ENCODE results near the gene STC2.
"Not testable (repeated sequence)": the region's sequence is repeated elsewhere in the genome, so short reads cannot be mapped to it uniquely, and the experiment has no call there.

Gene STC2, protein sequence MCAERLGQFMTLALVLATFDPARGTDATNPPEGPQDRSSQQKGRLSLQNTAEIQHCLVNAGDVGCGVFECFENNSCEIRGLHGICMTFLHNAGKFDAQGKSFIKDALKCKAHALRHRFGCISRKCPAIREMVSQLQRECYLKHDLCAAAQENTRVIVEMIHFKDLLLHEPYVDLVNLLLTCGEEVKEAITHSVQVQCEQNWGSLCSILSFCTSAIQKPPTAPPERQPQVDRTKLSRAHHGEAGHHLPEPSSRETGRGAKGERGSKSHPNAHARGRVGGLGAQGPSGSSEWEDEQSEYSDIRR

DNA sequence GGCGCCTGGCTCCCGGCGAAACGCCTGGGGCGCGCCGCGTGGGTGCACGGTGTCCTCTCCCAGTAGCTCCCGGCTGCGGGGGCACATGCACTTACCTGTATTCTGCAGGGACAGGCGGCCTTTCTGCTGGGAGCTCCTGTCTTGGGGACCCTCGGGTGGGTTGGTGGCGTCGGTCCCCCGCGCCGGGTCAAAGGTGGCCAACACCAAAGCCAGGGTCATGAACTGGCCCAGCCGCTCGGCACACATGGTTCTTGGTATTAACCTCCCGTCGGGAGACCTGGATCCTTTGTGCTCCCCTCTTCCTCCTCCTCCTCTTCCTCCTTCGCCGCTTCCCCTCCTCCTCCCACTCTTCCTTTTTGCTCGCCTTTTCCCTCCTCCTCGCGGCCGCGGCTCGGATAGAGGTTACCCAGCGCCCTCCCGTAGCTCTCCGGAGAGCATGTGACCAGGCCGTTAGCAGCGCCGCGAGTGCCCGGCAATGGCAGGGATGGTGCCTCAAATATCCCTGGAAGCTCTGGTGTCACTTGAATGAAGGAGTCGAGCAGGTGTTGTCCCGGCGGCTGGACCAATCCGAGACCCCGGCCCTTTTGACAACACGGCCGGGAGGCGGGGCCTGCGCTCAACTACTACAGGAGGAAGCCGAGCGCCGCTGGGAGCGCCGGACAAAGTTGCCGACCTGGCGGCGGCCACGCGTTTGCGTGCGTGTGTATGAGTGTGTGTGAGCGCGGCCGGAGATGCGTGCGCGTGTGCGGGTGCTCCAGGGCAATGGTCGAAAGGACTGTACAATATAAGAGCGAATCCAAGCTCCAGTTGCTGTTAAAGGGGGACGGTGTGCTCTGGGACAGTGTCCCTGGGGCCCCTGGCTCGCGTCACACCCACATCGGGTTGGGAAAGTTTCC is at the start of gene STC2:
Gene STC2, minus strand, starts transcription at position 467 of the 896 bp plus-strand sequence. Its CDS starts 221 bp downstream, at position 246.
- DNase-seq (ENCODE audit: low read depth, low spot score), result no peak

DNA sequence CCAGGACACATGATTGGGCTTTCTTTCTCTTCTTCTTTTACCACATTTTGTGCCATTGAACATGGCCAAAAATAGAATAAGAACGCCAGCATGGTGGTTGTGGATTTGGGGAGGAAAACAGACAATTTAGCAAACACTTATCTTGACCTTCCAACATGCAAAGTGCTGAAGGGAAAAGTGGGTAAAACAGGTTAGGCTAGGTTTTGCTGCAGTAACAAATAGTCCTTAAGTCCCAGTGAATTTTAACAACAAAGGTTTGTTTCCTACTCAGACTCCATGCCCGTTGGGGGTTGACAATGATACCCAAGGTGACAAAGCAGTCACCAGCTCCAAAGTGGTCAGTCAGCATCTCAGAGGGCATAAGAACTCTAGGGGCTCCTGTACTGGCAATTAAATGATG is 43.2 kb upstream of the STC2 start:
- no peak for DNase-seq (ENCODE audit: low read depth, low spot score)

GRCh38 chr5:173363406-173363805 is 35.2 kb upstream of the STC2 start:
- DNase-seq (ENCODE audit: low read depth, low spot score), result not testable (repeated sequence)

DNA sequence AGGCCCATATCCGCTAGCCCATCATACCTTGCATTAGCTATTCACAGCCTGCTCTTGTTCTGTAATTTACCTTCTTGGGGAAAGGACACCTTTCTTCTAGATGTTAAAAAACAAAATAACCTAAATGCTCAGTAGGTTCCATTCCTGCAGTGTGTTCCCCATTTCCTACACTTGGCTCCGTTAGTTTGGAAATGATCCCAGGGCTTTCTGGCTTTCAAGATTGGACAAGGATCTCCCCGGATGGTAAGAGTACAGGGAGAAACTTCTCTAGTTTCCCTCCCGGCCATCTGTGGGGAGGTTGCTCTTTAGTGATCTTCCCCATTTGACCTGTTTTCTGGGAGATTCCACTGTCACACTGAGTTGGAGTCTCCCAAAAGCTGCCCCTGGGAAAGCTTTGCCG is 27.3 kb upstream of the STC2 start:
- no peak for DNase-seq (ENCODE audit: low read depth, low spot score)

- DNase-seq (ENCODE audit: low read depth, low spot score), result no peak
Observed at GRCh38 chr5:173354645-173355044, 26.4 kb upstream of the STC2 start.

DNA sequence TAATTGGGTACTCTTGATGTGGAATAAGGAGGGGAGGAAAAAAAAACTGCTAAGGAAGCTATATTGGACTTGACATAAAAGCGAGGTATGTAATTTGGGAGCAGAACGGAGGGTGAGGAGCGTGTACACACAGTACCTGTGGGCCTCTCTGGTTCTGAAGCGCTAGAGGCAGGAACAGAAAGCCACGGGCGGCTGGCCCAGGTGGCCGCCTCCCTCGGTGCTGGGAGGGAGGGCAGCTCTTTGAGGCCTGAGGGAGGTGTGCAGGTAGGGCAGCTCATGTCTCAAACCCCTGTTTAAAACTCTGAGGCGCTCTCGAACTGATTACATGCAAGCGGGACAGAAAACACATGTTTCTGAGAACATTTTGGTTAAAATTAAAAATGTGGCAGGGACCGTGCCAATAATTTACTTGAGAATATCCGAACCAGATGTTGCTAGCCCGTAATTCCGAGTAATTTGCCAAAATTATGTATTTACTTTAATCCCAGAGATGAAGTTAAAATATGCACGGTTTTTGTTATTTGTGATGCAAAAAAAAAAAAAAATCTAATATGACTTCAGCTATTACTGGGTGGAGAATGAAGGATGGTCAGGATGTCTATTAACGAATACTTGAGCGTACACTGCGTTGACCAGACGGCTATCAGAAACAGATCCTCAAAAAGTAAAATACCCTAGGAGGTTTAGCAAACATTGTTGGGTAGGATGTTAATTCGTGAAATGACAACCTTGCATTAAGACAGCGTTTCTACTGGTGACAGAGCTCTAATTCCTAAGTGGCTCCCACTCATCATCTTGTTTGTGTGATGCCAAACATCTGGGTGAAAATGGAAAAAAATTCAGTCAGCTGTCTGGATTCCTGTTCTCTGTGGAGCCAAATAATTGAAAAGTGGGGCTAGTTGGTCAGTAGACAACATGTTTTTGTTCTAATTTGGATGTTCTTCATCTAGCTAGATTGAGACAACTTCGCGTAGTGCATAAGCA is 24.4 kb upstream of the STC2 start:
- no peak for DNase-seq (ENCODE audit: low read depth, low spot score)

DNA sequence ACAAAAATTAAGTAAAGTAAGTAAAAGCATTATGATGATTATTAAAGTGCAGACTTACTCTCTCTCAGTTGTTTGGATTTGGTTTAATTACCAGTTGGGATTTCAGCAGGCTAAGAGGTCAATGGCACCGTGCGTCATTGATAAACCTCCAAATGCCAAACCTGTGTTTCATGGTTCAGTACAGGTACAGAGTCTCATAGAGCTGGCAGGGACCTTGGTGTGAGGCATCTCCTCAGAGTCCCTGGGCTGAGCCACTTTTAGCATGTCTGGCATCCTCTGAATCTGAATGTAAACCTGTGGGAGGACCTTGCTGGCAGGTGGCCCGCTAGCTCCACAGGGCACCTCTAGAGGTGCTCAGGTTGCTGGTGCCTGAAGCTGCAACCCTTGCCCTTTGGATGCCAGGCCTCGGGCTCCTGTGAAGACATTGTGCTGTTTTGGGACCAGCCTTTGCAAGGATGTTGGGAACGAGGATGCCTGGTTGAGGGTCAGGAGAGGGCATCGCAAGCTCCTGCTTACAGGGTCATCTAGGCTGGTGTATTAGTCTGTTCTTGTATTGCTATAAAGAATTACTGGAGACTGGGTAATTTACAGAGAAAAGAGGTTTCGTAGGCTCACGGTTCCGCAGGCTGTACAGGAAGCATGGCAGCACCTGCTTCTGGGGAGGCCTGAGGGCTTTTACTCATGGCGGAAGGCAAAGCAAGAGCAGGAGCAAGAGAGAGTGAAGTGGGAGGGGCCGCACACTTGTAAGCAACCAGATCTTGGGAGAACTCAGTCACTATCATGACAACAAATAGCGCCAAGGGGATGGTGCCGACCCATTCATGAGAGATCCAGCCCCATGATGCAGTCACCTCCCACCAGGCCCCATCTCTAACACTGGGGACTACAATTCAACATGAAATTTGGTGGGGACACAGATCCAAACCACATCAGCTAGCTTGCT is 14.9 kb upstream of the STC2 start:
- no peak for DNase-seq (ENCODE audit: low read depth, low spot score)

DNA sequence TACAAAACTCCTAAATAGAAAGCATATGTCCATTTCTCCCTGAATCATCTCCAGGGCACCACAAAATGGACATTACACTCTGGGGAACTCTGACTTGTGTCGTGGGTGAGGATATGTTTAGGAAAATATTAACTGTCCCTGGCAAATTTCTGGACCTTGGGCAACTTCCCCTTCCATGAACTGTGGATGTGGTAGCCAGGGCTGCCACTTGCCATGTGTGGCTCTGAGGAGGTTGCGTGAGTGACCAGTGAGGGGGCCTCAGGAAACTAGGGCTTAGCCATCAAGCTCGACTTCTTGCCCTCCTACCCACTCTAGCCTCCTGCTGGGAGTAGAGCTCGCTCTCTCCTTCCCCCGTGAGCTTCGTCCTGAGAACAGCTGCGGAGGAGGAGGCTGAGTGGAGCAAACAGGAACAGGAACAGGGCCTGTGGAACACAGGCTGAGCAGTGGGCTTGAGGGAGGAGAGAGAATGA is 13.8 kb upstream of the STC2 start:
- DNase-seq (ENCODE audit: low read depth, low spot score), result no peak

DNA sequence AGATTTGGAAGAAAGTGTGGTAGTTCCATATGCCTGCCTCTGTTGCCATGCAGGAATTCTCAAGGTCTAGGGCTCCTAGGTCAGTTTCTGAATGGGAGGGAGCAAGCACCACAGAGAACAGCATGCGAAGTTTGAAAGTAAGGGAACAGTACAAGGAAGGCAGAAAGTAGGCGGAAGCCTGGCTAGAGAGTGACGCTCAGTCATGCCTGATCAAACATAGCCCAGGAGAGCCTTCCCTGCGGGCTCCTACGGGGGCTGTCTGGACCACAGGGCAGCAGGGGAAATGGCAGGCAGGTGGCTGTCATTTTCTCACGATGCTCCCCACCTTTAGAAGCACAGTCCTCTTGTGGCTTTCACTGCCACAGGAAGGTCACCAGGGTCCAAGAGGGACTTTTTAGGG is 12.8 kb upstream of the STC2 start:
- no peak for DNase-seq (ENCODE audit: low read depth, low spot score)

DNA sequence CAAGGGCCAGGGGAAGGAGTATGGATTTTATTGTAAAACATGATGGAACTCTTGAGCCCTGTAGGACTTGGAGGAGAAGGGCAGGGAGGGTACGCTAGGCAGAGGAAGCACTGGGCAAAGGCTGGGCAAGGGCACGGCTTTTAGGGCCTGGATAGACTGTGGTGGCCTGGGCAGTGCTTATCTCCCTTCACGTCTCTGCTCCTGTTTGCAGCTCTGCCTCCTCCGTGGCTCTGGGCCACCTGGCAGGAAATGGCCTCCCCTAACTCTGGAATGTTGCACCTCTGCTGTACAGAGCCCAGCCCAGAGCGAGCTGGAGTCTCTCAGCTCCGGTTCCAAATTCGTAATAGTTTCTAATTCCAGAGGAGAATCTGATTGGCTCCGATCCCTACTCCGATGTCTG is 12.2 kb upstream of the STC2 start:
- DNase-seq (ENCODE audit: low read depth, low spot score), result no peak

DNA sequence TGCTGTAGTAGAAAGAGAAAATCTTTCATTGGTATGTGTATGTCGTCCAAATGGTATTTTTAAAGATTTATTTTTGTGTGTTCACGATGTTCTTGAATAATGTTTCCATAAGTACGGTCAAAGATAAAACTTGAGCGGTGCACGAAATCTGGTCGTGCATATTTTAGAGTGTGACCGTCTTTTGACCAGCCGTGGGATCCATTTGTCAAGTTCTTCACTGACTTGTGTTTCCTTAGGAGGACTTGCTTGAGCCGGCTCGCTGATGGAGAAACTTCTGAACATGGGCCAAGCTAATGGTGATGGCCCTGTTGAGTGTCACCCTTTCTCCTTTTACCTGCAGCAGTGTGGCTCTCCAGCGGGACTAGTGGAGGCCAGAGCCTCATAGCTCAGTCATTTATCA is 11.1 kb upstream of the STC2 start:
- DNase-seq (ENCODE audit: low read depth, low spot score), result no peak

- DNase-seq (ENCODE audit: low read depth, low spot score), result no peak
Observed at GRCh38 chr5:173338380-173339015, 10.3 kb upstream of the STC2 start.

- DNase-seq (ENCODE audit: low read depth, low spot score), result no peak
Observed at GRCh38 chr5:173334808-173335207, 6.6 kb upstream of the STC2 start.

- DNase-seq (ENCODE audit: low read depth, low spot score), result no peak
Observed at GRCh38 chr5:173333925-173334661, 5.9 kb upstream of the STC2 start.

DNA sequence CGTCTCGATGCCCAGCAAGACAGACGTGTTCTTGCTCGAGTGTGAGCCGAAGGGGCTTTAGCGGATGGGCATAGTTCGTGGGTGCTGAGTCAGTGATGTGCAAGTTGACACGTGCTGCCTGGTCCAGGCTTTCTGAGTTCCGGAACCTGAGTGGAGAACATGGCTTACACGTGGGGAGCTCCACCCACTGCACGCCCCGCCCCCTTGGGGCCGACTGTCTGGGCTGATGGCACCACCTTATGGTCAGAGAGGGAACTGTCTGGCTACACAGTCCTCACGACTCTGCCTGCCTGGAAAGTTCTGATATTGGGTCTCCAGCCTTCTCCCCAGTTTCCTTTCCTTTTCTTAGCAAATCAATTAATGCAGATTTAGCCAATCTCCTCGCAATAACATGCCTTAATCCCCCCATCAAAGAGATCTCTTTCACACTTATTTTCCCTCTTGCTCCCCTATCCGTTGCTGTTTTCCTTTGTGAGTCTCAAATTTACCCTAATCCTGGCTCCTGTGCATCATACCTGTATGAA is 3.8 kb upstream of the STC2 start:
- peak; percentile 67 for DNase-seq (ENCODE audit: low read depth, low spot score)

DNA sequence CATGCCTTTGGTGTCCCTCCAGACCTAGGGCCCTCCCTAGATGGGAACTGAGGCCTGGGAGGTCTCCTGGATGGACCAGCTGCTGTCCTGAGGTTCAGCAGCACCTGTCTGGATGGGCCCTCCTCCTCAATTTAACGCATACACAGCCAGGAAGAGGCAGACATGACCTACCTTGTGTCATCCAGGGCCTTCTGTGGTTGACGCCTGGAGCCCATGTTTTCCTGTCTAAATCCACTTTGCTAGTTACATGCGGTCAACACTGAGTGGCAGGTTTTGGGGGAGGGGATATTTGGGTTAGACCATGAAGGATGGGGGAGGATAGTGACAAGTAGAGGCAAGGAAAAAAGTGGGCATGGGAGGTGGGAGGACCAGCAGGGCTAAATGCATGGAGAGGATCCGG is 3.1 kb upstream of the STC2 start:
- no peak for DNase-seq (ENCODE audit: low read depth, low spot score)

- no peak for DNase-seq (ENCODE audit: low read depth, low spot score)
Observed at GRCh38 chr5:173330338-173331206, 2.4 kb upstream of the STC2 start.

Data from activated naive CD8-positive, alpha-beta T cell treated with anti-CD3 and anti-CD28 coated beads, Interleukin-2, amount 50 U/mL, for 16 hours (primary cell).